ENCODE data around the gene FKBP14. TPM values are rescaled to one million over a fixed set of nuclear protein-coding genes. Genes with fewer than 3 reads are reported as not detected.

Gene FKBP14
- total and polyA plus RNA-seq, 2 of the 8 experiments (the other 6 are each of a cell fraction or from before 2014, with no cell fraction given): 3.2 to 20.7 TPM

GRCh38 chr7:30041526-30042269, 15.2 kb upstream of the FKBP14 start (continued):
- TF ChIP-seq MAFK (IDR thresholded peaks at IDR 0.05; ENCODE audit: low read depth, low read length) (no peak), SIN3A (conservative IDR thresholded peaks at IDR 0.05 in 1 of 2, IDR thresholded peaks at IDR 0.05 in 1 of 2; ENCODE audit: low read depth in 1 of 2, low read length in 2 of 2) (no peak), ZNF274 (IDR thresholded peaks at IDR 0.05; ENCODE audit: borderline replicate concordance, extremely low read depth, low read length) (no peak), RNF2 (IDR thresholded peaks at IDR 0.05; ENCODE audit: borderline replicate concordance, low read depth, low read length, missing control alignments, poor library complexity, severe bottlenecking) (no peak)

Measured in H1 (cell line).